ENCODE measurements around the gene DPEP1. TPM values are rescaled to one million over a fixed set of nuclear protein-coding genes. Genes with fewer than 3 reads are reported as not detected.

Gene DPEP1
- total RNA-seq, 1 experiment from 2014 or later: 1.1 TPM

DNA sequence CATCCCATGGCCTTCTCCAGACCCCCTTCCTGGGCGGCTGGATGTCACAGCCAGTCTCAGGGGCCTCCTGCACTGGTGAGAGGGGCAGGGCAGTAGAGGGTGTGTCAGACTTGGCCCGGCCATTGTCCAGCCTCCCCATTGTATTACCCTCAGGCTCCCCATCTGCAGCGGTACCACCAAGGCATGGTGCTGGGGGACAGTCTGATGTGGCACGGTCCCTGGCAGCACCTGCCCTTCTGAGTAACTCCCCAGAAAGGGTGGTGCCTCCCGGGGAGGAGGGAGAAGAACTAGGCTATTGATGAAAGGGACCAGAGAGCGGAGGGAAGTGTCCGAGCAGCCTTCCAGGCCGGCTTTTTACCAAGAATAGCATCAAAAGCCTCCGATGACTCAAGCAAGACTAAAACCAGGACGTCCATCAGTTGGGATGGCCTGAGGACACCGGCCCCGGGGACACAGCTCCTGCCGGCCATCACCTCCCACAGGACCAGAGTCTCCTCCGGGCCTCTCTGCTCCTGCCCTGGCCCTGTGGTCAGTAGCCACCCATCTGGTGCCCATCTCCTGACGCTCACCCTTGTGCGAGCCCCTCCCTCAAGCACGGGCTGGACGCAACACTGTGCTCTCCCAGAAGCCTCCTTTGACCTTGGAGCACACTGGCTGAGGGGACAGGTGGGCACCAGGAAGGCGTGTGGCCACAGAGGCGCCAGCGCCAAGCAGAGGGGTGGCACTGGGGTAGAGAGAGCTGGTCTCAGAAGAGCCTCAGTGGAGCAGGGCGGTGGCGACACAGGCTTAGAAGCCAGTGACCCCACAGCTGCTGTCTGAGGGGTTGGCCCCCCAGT is 43.7 kb upstream of the DPEP1 start:
- ChIA-PET POLR2A (no interaction called here), RAD21 (ENCODE audit: low non-redundant PET in 1 of 2, low total read pairs in 2 of 2, uncharacterized antibody in 2 of 2, unreplicated experiment in 2 of 2) (no interaction called here), CTCF (no interaction called here)
- peaks cover 24 to 41% of the 10 kb centered on the region in 2 experiments for H3K4me1 ChIP-seq (ENCODE audit: control insufficient read depth in 1 of 2, insufficient read depth in 2 of 2, low read length in 2 of 2)
- H3K9me3 ChIP-seq (ENCODE audit: control insufficient read depth in 1 of 2, insufficient read depth in 1 of 2, low read depth in 1 of 2, low read length in 2 of 2): no peaks in the 10 kb centered on the region
- no peak overlapping the region for H2AFZ ChIP-seq (ENCODE audit: low read depth, low read length, poor library complexity, severe bottlenecking)
- DNase-seq (ENCODE audit: low read depth, low spot score) (no peak), ATAC-seq (no peak)
- H3K36me3 ChIP-seq (ENCODE audit: control insufficient read depth in 1 of 2, insufficient read depth in 2 of 2, low read length in 2 of 2): no peaks in the 10 kb centered on the region; a peak in 1 of 4 replicates
- H3K27ac ChIP-seq (ENCODE audit: low read depth, low read length): no peak overlapping the region
- no peak overlapping the region for H3K4me2 ChIP-seq (ENCODE audit: low read length)
- no TSS peak for BruUV-seq (replicated peaks)
- H3K79me2 ChIP-seq (ENCODE audit: insufficient read depth, low read length): no peaks in the 10 kb centered on the region; the same call in 1 of the 2 replicates
- TF ChIP-seq ELF1 (IDR thresholded peaks at IDR 0.05; ENCODE audit: borderline replicate concordance, low read depth) (no peak), POLR2AphosphoS5 (IDR thresholded peaks at IDR 0.05; ENCODE audit: low read depth, low read length) (no peak), ZFX (IDR thresholded peaks at IDR 0.05) (no peak), ATF3 (IDR thresholded peaks at IDR 0.05) (no peak), JUND (IDR thresholded peaks at IDR 0.05) (no peak), CEBPB (IDR thresholded peaks at IDR 0.05; ENCODE audit: low read depth) (no peak), ZNF274 (IDR thresholded peaks at IDR 0.05; ENCODE audit: low read depth, low read length) (no peak), SIN3A (IDR thresholded peaks at IDR 0.05; ENCODE audit: low read depth) (no peak), TCF7L2 (IDR thresholded peaks at IDR 0.05; ENCODE audit: borderline replicate concordance, extremely low read depth, insufficient read depth, insufficient read length) (no peak), EGR1 (IDR thresholded peaks at IDR 0.05; ENCODE audit: low read depth) (no peak), EZH2phosphoT487 (IDR thresholded peaks at IDR 0.05; ENCODE audit: borderline replicate concordance) (no peak), SP1 (IDR thresholded peaks at IDR 0.05; ENCODE audit: low read depth) (no peak), CBX3 (IDR thresholded peaks at IDR 0.05; ENCODE audit: low read depth) (no peak), RAD21 (IDR thresholded peaks at IDR 0.05; ENCODE audit: low read depth) (no peak)
- TF ChIP-seq, protein P1, sequence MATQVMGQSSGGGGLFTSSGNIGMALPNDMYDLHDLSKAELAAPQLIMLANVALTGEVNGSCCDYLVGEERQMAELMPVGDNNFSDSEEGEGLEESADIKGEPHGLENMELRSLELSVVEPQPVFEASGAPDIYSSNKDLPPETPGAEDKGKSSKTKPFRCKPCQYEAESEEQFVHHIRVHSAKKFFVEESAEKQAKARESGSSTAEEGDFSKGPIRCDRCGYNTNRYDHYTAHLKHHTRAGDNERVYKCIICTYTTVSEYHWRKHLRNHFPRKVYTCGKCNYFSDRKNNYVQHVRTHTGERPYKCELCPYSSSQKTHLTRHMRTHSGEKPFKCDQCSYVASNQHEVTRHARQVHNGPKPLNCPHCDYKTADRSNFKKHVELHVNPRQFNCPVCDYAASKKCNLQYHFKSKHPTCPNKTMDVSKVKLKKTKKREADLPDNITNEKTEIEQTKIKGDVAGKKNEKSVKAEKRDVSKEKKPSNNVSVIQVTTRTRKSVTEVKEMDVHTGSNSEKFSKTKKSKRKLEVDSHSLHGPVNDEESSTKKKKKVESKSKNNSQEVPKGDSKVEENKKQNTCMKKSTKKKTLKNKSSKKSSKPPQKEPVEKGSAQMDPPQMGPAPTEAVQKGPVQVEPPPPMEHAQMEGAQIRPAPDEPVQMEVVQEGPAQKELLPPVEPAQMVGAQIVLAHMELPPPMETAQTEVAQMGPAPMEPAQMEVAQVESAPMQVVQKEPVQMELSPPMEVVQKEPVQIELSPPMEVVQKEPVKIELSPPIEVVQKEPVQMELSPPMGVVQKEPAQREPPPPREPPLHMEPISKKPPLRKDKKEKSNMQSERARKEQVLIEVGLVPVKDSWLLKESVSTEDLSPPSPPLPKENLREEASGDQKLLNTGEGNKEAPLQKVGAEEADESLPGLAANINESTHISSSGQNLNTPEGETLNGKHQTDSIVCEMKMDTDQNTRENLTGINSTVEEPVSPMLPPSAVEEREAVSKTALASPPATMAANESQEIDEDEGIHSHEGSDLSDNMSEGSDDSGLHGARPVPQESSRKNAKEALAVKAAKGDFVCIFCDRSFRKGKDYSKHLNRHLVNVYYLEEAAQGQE (IDR thresholded peaks at IDR 0.05; ENCODE audit: low read depth): no peak
- TF ChIP-seq, protein P2, sequence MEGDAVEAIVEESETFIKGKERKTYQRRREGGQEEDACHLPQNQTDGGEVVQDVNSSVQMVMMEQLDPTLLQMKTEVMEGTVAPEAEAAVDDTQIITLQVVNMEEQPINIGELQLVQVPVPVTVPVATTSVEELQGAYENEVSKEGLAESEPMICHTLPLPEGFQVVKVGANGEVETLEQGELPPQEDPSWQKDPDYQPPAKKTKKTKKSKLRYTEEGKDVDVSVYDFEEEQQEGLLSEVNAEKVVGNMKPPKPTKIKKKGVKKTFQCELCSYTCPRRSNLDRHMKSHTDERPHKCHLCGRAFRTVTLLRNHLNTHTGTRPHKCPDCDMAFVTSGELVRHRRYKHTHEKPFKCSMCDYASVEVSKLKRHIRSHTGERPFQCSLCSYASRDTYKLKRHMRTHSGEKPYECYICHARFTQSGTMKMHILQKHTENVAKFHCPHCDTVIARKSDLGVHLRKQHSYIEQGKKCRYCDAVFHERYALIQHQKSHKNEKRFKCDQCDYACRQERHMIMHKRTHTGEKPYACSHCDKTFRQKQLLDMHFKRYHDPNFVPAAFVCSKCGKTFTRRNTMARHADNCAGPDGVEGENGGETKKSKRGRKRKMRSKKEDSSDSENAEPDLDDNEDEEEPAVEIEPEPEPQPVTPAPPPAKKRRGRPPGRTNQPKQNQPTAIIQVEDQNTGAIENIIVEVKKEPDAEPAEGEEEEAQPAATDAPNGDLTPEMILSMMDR (IDR thresholded peaks at IDR 0.05 in 2 of 3, conservative IDR thresholded peaks at IDR 0.05 in 1 of 3; ENCODE audit: borderline replicate concordance in 1 of 3, insufficient read depth in 1 of 3, low read depth in 2 of 3, low read length in 2 of 3): no peak
- TF ChIP-seq, protein P3, sequence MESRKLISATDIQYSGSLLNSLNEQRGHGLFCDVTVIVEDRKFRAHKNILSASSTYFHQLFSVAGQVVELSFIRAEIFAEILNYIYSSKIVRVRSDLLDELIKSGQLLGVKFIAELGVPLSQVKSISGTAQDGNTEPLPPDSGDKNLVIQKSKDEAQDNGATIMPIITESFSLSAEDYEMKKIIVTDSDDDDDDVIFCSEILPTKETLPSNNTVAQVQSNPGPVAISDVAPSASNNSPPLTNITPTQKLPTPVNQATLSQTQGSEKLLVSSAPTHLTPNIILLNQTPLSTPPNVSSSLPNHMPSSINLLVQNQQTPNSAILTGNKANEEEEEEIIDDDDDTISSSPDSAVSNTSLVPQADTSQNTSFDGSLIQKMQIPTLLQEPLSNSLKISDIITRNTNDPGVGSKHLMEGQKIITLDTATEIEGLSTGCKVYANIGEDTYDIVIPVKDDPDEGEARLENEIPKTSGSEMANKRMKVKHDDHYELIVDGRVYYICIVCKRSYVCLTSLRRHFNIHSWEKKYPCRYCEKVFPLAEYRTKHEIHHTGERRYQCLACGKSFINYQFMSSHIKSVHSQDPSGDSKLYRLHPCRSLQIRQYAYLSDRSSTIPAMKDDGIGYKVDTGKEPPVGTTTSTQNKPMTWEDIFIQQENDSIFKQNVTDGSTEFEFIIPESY (IDR thresholded peaks at IDR 0.05; ENCODE audit: extremely low read depth, insufficient replicate concordance, low read length): no peak
- H3K4me3 ChIP-seq (replicated peaks in 1 of 2; ENCODE audit: low read depth in 1 of 2, low read length in 2 of 2): no peak overlapping the region
- intact Hi-C loops (cut with micrococcal nuclease): loop anchor here (10.0 kb wide), 1 partner anchor 755 kb away; the partner anchor contains the start of gene APRT
- peaks cover 7% of the 10 kb centered on the region; the same call in 1 of the 2 replicates for H4K20me1 ChIP-seq (ENCODE audit: insufficient read depth)
- H3K9me2 ChIP-seq (ENCODE audit: insufficient read depth): no peaks in the 10 kb centered on the region
- H3K27me3 ChIP-seq (ENCODE audit: insufficient read depth, low read length): no peaks in the 10 kb centered on the region
- H3K9ac ChIP-seq (ENCODE audit: low read length): no peak overlapping the region
